Thyroid gland (tissue), 4 donors: ENCODE measurements around the gene CD276. TPM values are rescaled to one million over a fixed set of nuclear protein-coding genes. Genes with fewer than 3 reads are reported as not detected.

ENCODE experiments used
- DNase-seq, 2 donors: peaks; one replicate each; pipeline ENCODE4 v3.0.0-alpha.2; 2019
- H3K27ac ChIP-seq, 3 donors: fragments of 200-600 bp; sonication (generic); 1 replicate in 2 of 3; 2 replicates in 1 of 3; pipeline ENCODE4 v1.5.1; 2016 to 2019; ENCODE audit warnings: mild to moderate bottlenecking in 1 of 3, moderate library complexity in 1 of 3
- H3K27me3 ChIP-seq: fragments of 200-600 bp; sonication (generic); one replicate; pipeline ENCODE4 v1.5.1; 2019
- H3K36me3 ChIP-seq, 2 donors: fragments of 200-600 bp; sonication (generic); one replicate each; pipeline ENCODE4 v1.5.1; 2016 to 2019
- H3K4me1 ChIP-seq, 2 donors: fragments of 200-600 bp; sonication (generic); one replicate each; pipeline ENCODE4 v1.5.1; 2017 to 2019
- H3K4me3 ChIP-seq, 3 donors: fragments of 200-600 bp; sonication (generic); replicated peaks in 1 of 3; 1 replicate in 2 of 3; 2 replicates in 1 of 3; pipeline ENCODE4 v1.5.1; 2016; ENCODE audit warnings: mild to moderate bottlenecking in 1 of 3
- H3K9me3 ChIP-seq: fragments of 200-600 bp; sonication (generic); one replicate; pipeline ENCODE4 v1.5.1; 2017
- POLR2A ChIP-seq, 2 donors: fragments of 450-650 bp; IDR thresholded peaks; one replicate each; pipeline ENCODE4 v1.6.1; 2017; ENCODE audit warnings: antibody characterized with exemption in 2 of 2, mild to moderate bottlenecking in 2 of 2, moderate library complexity in 1 of 2
- WGBS, 2 donors: methylation state at CpG; one replicate each; pipeline ENCODE4 v1.1.5; 2017; 5-methylcytosine and 5-hydroxymethylcytosine counted together
- intact Hi-C: fragments of 100-400 bp; cut with DNase I; formaldehyde crosslinking; loops from one replicate; pipeline ENCODE4 v1.15.1; 2023
- total RNA-seq, 4 donors: library from RNA; depleted of rRNA; stranded (reverse); fragments of >200 nt; gene quantifications; one replicate each; pipeline ENCODE4 v1.2.3, GENCODE V29; 2016
- TF ChIP-seq, protein P1 (sequence below), 6 experiments: fragments of 200-600 bp in 3 of 6; fragments of 450-650 bp in 3 of 6; sonication (generic) in 3 of 6; IDR thresholded peaks; one replicate each; pipeline ENCODE4 v1.5.1; 2016 to 2019; ENCODE audit warnings: antibody characterized with exemption in 6 of 6, mild to moderate bottlenecking in 2 of 6, inconsistent platforms in 1 of 6, moderate library complexity in 1 of 6

Gene CD276
- total RNA-seq, 4 donors from 2014 or later: 22.6 to 39.5 (median 28.9) TPM

DNA sequence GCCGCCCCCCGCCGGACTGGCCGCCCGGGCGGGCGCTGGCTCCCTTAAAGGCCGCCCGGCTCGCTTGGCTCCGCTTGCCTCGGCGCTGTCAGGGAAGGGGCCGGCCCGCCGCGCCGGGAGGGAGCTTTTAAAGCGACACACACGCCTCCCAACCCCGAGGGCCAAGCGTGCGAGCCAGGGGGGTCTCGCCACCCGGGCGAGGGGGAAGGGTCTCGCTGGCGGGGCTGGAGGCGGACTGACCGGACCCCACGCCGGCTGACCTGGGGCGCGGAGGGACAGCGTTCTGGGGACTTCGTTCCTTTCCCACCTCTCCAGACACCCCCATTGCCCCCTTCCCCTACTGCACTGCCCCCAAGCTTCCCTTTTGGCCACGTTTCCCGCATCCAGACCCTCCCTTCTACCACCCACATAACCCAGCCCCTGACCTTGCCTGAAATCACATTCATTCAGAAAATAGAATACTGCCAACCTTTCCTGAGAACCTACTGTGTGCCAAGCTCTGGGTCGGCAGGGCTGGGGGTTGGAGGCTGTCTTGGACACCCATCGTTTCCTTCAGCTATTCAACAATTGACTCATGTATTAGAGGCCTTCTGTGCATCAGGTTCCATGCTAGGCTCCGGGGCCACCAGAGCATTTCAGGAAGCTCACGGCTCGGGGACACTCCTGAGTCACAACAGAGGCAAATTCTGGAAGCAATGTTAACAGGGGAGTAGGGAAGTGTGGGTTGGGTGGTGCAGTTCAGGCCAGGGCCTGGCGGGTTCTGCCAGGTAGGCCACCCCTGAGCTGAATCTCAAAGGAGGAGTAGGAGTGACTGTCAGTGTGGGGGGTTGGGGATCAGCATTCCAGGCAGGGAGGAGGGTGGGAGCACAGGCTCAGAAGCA, 69.3 kb downstream of the CD276 start, which contains the start of gene INSYN1:
INSYN1 (minus strand) TSS at position 102 of the 881 bp plus-strand sequence. CDS start 2,221 bp downstream, outside the sequence.
- WGBS, 2 donors: 23 to 37% methylated on average over 12 to 27 of the region's 44 CpGs
- no peaks in the 10 kb centered on the region for H3K36me3 ChIP-seq
- H3K9me3 ChIP-seq: no peaks in the 10 kb centered on the region
- no peak within 1 kb of the TSS for H3K27ac ChIP-seq
- H3K4me3 ChIP-seq: peak within 1 kb of the TSS in 2 of 3 donors; percentile 14 to 44
- H3K4me1 ChIP-seq: peaks cover 9 to 12% of the 10 kb centered on the region in 2 donors
- H3K27me3 ChIP-seq: peaks cover 7% of the 10 kb centered on the region
- peak; percentile 32 to 37 for DNase-seq
- TF ChIP-seq, protein P1, sequence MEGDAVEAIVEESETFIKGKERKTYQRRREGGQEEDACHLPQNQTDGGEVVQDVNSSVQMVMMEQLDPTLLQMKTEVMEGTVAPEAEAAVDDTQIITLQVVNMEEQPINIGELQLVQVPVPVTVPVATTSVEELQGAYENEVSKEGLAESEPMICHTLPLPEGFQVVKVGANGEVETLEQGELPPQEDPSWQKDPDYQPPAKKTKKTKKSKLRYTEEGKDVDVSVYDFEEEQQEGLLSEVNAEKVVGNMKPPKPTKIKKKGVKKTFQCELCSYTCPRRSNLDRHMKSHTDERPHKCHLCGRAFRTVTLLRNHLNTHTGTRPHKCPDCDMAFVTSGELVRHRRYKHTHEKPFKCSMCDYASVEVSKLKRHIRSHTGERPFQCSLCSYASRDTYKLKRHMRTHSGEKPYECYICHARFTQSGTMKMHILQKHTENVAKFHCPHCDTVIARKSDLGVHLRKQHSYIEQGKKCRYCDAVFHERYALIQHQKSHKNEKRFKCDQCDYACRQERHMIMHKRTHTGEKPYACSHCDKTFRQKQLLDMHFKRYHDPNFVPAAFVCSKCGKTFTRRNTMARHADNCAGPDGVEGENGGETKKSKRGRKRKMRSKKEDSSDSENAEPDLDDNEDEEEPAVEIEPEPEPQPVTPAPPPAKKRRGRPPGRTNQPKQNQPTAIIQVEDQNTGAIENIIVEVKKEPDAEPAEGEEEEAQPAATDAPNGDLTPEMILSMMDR (IDR thresholded peaks at IDR 0.05): no peak
- no peak for TF ChIP-seq POLR2A (IDR thresholded peaks at IDR 0.05)
- intact Hi-C loops: no loop called here

DNA sequence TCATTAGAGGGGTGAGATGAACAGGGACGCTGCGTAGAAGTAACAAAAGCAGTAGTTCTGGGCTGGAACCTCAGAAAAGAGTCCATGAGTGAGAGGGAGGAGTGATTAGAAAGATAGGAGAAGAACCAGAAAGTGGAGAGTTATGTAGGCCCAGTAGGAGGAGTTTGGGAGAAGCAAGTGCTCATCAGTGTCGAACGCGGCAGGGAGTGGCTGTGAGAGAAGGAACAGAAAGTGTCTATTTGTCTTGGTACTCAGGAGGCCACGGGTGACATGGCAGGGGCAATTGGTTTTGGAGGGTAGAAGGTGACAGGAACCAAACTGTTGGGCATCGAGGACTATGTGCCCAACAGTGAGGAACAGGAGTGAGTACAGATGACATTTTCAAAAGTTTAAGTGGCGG, 70.3 kb downstream of the CD276 start:
- Histone ChIP-seq H3K27ac (no peak overlapping the region), H3K27me3 (peaks cover 7% of the 10 kb centered on the region), H3K4me3 (no peak overlapping the region), H3K4me1 (peaks cover 9 to 12% of the 10 kb centered on the region in 2 donors), H3K36me3 (no peaks in the 10 kb centered on the region), H3K9me3 (no peaks in the 10 kb centered on the region)
- TF ChIP-seq, protein P1 (IDR thresholded peaks at IDR 0.05): no peak
- TF ChIP-seq POLR2A (IDR thresholded peaks at IDR 0.05): no peak
- WGBS, 2 donors: 75 to 77% methylated on average over 8 of the region's 8 CpGs
- no peak for DNase-seq
- intact Hi-C loops: no loop called here

DNA sequence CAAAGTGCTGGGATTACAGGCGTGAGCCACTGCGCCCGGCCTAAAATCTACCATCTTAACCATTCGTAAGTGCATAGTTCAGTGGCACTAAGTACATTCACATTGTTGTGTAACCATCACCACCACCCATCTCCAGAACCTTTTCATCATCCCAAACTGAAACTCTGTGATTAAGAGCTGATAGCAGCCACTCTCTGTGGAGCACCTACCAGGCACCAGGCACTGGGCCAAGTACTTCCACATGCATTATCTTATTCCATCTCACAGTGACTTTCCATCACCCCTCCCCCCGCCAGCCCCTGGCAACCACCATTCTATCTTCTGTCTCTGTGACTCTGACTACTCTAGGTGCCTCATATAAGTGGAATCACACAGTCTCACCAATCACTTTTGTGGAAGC, 71.3 kb downstream of the CD276 start:
- Histone ChIP-seq H3K27ac (no peak overlapping the region), H3K9me3 (no peaks in the 10 kb centered on the region), H3K4me1 (peaks cover 9 to 12% of the 10 kb centered on the region in 2 donors), H3K27me3 (peaks cover 7% of the 10 kb centered on the region), H3K36me3 (no peaks in the 10 kb centered on the region), H3K4me3 (no peak overlapping the region)
- intact Hi-C loops: no loop called here
- WGBS, 2 donors: 87 to 94% methylated on average over 5 of the region's 5 CpGs
- DNase-seq: no peak
- no peak for TF ChIP-seq POLR2A (IDR thresholded peaks at IDR 0.05)
- TF ChIP-seq, protein P1 (IDR thresholded peaks at IDR 0.05): no peak

DNA sequence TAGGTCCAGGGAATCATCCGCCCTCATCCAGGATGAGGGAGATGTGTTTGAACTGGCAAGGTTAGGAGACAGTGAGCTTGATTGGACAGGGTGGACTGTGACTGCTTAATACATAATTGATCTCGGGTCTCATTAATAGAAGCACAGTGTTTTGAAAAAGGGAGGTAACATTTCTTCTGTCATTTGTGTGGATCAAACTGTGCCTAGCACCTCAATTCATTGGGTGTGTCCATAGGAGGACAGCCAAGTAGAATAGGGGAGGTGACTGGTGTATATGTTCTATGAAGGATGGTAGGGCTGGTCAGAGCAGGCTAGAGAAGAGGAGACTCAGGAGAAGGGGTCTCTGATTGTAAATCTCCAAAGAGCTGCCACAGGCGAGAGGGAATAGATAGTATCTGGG, 71.8 kb downstream of the CD276 start:
- Histone ChIP-seq H3K27me3 (peaks cover 7% of the 10 kb centered on the region), H3K4me1 (peaks cover 9 to 12% of the 10 kb centered on the region in 2 donors), H3K9me3 (no peaks in the 10 kb centered on the region), H3K36me3 (no peaks in the 10 kb centered on the region), H3K4me3 (no peak overlapping the region), H3K27ac (no peak overlapping the region)
- TF ChIP-seq POLR2A (IDR thresholded peaks at IDR 0.05): no peak
- TF ChIP-seq, protein P1 (IDR thresholded peaks at IDR 0.05): no peak
- no peak for DNase-seq
- intact Hi-C loops: no loop called here
- 86 to 91% methylated on average over 3 of the region's 3 CpGs for WGBS, 2 donors

DNA sequence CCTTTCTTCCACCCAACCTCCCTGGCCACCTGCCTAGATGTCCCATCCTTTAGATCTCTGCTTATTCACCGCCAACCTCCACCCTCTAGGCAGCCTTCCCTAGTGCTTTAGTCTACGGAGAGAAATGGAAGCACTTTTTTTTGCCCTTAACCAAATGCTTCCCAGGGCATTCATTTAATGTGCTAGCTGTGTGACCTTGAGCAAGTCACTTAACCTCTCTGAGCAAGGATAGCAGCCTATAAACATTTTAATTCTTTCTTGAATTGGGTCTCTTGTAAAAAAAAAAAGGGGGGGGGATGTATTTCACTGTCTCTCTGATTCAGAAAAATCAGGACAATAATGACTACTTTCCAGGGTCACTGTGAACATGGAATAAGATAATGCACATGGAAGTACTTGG, 72.2 kb downstream of the CD276 start:
- Histone ChIP-seq H3K9me3 (no peaks in the 10 kb centered on the region), H3K36me3 (no peaks in the 10 kb centered on the region), H3K4me3 (no peak overlapping the region), H3K4me1 (peaks cover 9 to 12% of the 10 kb centered on the region in 2 donors), H3K27me3 (peaks cover 7% of the 10 kb centered on the region), H3K27ac (no peak overlapping the region)
- TF ChIP-seq POLR2A (IDR thresholded peaks at IDR 0.05): no peak
- TF ChIP-seq, protein P1 (IDR thresholded peaks at IDR 0.05): no peak
- intact Hi-C loops: no loop called here
- 80 to 84% methylated on average over 2 of the region's 2 CpGs for WGBS, 2 donors
- DNase-seq: no peak
